Stimulated activated CD4-positive, alpha-beta T cell treated with anti-CD3 and anti-CD28 coated beads, TNF-alpha, amount 100 ng/mL, for 24 hours (primary cell): ENCODE data around the gene SMIM20.

Experiments
- DNase-seq, 3 experiments: peaks; one replicate each; pipeline ENCODE4 v3.0.0-alpha.2; 2020; ENCODE audit warnings: low read depth in 3 of 3

The SMIM20 gene

DNA sequence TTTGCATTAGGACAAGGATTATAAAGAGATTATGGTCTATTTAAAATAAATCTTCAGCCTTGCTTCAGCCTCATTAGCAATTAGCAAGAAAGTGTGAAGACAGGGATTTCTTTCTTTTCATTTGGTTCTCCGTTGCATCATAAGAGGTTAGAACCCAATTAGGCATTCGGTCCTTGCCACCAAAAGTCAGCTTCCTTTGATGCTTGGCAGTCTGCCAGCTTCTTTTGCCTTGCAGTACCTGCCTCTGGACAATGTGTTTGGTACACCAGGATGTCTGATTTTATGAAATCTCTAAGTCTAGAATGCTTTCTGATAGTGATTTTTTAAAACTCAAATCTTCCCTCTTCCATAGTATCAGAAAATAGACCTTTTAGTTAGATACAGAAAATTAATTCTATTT, 12.4 kb downstream of the SMIM20 start:
- DNase-seq, result no peak

DNA sequence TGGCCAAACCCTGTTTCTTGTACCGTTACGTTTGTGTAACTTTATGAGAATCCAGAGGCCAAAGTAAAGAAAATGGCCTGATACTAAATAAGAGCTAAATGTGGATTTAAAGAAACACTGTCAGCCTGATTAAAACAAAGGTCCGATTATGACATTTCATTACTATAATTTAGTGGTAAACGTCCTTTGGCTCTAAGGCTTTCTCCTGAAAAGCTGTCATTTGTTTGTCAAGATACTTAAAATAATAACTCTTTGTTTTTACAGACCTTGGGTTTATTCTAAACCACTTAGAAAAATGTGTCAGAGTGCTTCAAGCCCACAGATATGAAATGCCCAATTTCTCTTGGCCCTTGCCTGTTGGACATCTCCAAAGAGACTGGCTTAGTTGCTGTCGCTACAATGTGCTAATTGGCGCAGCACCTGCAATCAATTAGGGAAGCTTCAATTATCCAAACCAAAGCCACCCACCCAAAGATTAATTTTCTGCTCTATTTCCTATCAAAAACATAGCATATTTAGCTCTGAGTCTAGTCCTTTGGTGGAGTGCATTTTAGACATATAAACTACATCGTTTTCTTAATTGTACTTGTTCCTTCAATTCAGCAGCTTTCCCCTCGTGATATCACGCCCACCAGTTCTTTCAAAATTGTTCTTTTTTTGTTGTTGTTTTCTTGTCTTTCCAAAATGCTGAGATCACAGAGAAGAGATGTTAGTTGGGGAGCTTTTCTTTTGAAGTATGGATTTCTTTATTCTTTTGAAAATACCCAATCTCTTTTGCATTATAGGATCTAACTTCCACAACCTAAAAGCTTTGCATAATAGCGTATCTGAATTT, 13.6 kb downstream of the SMIM20 start:
- no peak for DNase-seq

DNA sequence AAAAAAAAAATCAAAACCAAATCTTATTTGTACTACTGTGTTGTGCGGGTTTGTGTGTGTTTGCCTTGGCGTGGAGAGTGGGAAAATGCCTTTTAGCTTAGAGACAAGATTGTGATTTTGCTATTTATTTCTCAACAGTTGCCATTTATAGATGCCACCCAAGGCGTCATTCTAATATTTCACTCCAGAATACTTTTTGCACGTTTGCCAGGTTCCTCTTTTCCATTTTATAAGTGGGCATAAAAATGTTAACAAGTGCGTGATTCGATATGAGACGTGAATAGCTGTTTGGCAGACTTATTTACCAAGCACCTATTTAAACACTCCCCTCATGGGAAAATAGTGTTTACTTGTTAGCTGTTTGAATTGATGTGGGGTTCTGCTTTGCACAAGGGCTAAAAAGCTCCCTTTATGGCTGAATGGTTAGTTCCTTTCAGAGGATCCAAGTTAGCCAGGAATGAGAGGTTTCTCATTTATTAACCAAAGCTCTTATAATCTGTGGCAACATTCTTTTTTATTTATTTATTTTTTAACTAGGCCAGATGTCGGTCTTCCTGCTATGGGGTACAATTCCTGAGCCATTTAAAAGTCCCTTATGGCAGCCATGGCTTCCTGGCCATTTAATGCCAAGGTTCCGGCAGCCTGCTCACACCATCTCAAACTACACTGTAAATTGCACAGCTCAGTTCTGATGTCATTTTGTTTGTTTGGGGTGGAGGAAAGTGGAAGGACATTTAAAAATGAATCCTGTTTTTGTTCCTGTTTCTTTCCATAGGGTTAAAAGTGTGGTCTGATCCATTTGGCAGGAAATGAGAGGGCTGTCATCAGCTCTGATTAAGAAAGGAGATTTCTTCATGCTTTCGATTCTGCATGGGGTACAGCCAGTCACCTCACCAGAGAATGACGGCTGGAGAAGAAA, 14.6 kb downstream of the SMIM20 start:
- DNase-seq, result no peak

DNA sequence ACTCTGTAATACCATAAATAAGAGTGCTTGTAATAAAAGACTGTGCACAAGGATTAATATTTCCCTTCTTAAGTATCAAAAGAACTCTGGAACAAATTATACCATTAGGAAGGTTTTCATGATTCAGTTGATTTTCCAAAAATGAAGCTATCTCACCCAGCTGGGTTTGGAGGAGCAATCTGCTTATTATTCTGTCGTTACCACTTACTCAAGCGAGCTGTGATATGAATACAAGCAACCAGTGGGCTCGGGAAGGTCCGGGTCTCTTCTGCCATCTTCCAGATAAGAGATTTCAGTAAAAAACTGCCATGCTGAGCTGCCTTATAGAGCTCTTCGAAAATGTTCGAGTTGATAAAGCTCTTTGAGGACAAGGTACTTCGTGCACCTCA, 15.3 kb downstream of the SMIM20 start:
- no peak for DNase-seq

DNA sequence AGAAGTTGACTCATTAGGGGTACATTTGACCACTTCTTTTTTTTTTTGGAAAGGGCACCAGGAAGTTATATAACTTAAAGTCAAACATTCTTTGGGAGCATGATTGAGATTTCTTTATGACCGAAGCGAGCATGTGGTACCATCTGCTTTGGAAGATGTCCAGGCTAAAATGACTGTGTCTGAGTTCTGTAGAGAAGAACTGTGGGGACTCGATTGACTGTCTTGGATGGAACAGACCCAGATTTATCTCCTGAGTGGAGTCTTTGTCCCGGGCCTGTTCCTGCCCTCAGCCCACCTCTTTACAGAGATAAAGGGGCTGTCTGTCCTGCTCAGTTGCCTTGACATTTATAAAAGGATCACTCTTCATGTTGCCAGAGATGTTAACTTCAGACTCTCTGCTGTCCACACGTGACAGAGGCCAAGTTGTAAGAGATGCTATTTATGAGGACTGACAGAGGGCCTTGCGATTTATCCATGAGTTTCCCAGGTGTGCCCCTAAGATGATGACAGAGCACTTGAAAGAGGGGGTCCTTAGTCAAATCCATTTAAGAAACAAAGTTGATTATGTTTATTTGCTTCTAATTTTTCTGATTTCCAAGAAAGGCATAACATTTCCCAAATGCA, 16.8 kb downstream of the SMIM20 start:
- no peak for DNase-seq

DNA sequence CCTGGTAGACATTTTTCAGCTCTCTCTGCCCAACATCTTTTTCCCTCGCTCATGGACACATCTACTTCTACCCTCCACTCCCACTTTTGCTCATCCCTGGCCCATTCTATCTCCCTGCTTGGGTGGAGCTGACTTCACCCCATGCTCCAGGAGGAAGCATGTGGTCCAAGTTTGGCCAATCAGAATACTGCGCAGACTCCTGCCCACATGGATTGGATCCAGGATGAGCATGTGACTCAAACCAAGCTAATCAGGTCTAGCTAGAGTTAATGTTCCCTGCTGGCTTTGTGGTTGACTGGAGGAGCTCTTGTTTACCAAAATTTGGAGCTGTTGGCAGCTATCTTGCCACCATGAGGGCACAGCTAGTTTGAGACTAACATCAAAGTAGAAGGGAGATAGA, 22.7 kb downstream of the SMIM20 start:
- DNase-seq, result no peak

DNA sequence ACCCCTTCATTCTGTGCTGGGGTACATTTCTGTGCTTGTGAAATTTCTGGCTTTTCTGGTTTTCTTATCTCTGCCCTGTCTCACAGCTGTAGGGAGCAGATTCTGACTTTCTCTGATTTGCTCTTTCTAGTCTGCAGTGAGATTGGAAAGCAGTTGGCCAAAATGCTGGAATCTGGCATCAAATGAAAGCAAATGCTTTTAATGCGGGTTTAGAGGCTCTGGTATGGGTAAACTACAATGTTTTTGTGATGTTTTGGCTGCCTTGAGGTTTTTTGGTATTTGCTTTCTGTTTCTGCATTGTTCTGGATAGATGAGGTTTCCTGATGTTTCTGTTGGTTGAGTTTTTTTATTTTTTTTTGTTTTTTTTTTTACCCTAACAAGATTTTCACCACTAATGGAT, 23.8 kb downstream of the SMIM20 start:
- DNase-seq, result no peak

DNA sequence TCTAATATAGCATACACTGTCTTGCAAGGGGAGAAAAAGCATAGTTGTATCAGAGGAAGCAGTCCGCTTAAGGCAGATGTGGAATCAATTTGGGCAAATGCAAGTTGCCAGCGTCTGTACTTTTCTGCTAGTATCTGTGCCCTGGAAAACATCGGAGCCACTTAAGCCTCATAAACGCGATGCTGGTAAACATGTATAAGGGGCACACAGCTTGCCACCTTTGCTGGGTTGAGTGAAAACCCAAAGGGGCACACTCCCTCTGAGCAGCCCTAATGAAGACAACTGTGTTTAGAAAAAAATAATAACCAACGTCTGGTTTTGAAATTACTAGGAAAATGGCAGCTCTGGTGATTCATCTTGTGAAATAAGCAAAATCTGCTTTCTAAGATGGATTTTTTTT, 24.3 kb downstream of the SMIM20 start:
- DNase-seq, result no peak

DNA sequence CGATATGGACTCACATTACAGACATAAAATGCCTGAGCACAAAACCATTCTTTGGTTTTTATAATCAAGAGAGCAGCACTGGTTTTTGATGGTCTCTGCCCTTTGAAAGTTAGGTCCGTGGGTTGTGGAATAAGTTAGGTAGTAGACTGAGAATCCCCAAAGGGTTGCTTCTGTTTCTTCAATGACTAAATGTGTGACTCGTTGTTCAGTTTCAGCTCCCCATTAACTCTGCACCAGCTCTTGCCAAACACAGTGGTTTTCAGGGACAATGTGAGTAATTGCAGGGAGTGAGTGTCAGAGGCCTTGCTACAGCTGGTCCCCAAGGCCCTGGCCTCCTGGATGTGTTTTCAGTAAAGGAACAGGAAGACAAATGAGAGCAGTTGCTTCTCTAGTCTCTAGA, 24.8 kb downstream of the SMIM20 start:
- DNase-seq, result peak in 2 of 3 experiments; percentile 22 to 46

DNA sequence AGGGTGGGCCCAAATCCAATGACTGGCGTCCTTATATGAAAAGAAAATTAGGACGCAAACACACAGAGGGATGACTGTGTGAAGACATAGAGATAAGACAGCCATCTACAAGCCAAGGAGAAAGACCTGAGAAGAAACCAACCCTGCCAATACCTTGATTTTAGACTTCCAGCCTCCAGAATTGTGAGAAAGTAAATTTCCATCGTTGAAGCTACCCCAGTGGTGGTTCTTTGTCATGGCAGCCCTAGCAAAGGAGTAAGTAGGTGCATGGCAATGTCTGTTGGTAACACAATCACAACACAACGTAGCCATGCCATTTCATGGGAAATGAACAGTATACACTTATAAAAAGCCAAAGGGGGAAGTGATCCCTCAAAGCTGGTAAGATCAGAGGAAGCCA, 25.3 kb downstream of the SMIM20 start:
- no peak for DNase-seq

DNA sequence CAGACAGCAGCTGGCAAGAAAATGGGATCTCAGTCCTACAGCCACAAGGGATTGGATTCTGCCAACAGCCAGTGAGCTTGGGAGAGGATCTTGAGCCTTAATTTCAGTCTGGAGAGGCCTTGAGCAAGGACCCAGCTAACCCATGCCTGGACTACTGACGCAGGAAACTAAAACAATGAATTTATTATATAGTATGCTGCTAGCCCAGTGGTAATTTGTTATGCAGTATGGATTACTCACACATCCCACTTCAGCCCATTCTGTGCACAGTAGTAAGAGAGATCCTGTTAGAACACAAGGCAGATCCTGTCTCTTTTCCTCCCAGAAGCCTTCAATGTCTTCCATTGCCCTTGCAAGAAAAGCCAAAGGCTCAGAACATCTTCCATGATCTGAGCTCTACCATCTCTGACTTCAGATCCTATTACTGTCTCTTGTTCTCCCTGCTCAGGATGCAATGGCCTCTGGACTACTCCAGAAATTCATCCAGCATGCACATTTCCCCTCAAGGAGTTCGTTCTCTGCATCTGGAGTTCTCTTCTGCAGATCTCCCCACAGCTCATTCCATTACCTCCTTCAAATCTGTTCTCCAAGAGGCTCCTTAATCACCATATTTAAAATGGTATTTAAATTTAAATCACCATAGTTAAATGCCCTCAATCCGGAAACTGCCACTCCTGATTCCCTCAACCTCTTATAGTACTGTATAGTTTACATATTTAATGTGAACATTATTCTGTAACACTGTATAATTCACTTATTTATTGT, 27.6 kb downstream of the SMIM20 start:
- no peak for DNase-seq

DNA sequence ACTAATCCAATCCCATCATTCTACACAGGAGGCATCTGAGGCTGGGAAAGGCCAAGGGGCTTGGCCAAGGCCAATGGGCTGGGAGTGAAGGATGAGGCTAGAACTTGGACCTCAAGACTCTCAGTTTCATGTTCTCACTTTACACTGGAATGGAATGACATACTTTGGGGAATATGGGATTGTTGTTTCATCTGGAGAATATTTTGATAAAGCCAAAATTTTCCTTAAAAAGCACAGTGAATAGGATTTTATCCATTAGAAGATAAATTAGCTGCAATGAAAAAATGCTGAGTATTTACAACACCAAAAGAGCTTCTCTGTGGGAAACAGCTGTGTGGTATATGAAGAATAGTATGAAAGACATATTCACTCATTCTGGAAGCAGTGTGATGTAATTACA, 29.3 kb downstream of the SMIM20 start:
- DNase-seq, result no peak

DNA sequence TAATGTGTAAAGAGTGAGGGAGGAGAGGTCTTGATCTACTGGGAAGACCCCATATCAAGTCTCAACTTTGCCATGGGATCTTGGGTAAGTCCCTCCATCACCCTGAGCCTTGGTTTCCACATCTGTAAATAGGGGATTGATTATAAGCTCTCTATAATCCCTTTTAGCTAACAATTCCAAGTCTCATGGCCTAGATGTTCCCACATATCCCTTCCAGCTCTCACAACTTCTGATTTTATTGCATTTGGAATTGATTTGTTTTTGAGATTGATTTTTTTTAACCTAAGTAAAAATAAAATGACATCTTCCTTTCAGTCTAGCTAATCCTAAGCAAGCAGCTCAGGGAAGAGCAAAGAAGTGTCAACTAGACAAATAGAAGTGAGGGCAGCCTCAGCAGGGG, 29.8 kb downstream of the SMIM20 start:
- no peak for DNase-seq

DNA sequence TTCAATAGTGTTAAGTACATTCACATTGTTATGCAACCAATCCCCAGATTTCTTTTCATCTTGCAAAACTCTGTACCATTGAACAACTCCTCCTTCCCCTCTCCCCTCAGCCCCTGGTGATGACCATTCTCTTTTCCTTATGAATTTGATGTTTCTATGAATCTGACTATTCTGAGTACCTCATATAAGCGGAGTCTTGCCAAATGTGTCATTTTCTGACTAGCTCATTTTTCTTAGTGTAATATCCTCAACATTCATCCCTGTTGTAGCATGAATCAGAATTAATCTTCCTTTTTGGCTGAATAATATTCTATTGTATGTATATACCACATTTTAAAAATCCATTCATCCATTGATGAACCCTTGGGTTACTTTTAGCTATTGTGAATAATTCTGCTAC, 34.0 kb downstream of the SMIM20 start:
- DNase-seq, result no peak

DNA sequence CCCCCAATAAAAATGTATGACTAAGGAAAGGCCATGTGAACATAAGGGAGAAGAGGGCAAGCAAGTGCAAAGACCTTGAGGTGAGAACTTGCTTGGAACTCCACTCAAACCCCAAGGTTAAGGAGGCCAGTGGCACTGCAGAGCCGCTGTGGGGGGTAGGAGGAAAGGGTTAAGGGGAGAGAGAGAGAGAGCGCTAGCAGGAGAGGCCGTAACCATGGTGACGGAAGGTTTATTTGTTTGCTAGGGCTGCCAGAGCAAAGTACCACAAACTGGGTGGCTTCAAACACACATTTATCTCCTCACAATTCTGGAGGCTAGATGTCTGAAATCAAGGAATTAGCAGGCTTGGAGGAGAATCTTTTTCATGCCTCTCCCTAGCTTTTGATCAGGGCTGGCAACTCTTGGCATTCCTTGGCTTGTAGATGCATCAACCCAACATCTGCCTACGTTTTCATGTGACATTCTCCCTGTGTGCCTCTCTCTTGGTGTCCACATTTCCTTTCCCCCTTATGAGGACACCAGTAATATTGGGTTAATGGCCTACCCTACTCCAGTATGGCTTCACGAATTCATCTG, 35.2 kb downstream of the SMIM20 start:
- no peak for DNase-seq

DNA sequence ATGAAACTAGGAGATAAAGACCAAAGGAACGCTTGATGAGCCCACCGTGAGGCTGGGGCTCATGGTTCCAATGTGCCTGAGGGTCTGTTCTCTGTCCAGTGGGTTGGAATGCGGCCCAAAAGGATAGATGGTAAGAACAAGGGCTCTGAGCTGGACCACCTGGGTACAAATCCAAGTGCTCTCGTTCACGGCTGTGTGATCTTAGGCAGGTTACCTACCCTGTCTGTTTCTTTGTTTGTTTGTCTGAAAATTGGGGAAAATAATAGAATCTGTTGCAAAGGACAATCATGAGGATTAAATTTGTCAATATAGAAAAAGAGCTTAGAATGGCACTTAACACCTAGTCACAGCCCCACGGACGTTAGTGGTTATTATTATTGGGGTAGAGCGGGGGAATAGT, 36.0 kb downstream of the SMIM20 start:
- no peak for DNase-seq

DNA sequence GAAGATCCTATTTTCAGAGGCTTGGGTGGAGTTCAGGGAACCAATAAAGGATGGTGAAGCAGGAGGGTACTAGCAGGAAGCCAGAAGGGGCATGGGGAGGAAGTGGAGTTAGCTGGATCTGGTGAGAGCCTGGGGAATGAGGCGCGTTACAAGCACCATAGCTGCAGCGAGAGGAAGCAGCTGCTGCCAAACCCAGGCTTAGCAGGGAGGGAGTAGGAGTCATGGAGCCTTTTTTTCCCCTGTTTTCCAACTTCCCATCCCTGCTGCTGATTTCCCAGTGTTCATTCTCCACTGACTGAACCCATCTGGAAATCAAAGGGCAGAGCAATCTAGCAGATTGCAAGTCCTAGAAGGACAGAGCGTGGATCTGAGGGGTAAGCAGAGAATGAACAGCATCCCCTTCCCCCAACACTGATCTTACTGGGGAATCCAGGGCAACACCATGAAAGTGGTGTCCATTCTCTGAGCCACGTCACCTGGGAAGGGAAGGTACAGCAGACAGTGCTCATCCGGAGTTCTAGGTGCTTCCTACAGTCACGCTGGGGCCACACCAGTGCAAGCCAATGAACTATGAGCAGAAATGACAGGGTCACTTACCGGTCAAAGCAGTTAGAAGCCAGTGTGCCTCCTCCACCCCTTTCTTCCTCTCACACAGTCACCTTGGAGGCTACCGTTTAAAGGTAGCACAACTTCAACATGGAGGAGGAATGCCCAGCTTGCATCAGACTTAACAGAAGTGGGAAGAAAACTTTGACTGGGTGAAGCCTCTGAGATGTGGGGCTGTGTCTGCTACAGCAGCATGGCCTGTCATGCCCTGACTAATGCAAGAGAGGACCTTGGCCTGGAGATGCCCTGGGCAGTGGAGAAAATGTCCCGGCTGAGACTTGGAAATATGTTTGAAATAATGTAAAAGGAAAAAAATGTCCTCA, 36.7 kb downstream of the SMIM20 start:
- no peak for DNase-seq

DNA sequence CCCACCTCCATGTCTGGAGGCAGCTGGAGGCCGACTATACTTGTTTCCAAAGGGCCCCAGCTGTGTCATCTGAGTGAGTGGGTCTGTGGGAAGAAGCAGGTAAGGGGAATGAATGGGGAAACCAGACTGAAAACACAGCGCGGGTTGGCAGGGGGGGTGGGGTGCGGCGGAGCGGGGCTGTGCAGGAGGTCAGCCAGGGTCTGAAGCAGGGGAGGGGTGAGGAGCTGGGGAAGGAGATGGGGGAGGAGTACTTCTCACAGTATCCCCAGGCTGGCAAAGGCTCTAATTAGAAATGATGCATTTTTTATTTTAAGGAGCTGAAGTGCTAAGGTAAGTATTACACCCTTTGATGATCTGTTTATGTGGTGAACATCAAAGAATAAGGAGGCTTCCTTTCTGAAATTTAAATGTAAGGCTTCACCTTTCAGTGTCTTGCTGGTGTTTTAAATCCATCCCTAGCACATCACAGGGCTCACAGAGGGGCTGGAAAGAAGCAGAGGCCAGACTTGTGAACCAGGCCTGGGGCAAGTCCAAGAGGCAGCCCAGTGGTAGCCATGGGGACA, 37.5 kb downstream of the SMIM20 start:
- DNase-seq, result no peak

DNA sequence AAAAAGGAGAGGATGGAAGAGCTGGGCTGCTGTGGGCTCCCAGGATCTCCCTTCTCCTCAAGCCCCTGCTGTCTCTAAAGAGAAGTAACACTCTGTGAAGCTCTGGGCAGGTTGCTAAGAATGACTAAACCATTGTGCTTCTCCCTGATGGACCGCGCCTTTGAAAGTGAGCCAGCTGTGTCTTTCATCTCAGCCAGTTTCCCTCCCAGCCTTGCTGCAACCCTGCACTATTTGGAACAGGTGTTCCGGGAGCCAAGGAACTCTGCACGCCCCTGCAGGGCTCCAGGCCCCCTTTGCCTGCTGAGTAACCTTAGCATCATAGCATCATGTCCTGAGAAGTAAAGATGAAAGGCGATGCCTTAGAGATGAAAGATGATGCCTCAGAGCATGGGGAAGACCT, 39.7 kb downstream of the SMIM20 start:
- no peak for DNase-seq

DNA sequence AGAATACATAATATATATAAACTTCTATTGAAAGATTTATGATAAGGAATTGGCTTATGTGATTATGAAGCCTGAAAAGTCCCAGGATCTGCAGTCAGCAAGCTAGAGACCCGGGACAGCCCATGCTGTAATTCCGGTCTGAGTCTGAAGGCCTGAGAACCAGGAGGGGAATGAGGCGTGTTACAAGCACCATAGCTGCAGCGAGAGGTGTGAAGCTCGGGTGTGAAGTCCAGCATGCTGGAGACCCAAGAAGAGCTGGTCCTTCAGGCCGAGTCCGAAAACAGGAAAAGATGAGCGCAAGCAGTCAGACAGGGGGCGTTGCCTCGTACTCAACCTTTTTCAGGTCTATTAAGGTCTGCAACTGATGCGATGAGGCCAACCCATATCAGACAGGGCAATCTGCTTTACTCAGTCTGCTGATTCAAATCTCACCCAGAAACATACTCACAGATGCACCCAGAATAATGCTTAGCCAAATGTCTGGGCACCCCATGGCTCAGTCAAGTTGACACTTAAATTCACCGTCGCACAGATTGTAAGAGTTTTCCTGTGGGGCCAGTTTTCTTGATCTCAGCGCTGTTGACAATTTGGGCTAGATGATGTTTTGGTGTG, 40.4 kb downstream of the SMIM20 start:
- no peak for DNase-seq
